ENCODE data around the gene TNFRSF1B.

The TNFRSF1B gene

DNA sequence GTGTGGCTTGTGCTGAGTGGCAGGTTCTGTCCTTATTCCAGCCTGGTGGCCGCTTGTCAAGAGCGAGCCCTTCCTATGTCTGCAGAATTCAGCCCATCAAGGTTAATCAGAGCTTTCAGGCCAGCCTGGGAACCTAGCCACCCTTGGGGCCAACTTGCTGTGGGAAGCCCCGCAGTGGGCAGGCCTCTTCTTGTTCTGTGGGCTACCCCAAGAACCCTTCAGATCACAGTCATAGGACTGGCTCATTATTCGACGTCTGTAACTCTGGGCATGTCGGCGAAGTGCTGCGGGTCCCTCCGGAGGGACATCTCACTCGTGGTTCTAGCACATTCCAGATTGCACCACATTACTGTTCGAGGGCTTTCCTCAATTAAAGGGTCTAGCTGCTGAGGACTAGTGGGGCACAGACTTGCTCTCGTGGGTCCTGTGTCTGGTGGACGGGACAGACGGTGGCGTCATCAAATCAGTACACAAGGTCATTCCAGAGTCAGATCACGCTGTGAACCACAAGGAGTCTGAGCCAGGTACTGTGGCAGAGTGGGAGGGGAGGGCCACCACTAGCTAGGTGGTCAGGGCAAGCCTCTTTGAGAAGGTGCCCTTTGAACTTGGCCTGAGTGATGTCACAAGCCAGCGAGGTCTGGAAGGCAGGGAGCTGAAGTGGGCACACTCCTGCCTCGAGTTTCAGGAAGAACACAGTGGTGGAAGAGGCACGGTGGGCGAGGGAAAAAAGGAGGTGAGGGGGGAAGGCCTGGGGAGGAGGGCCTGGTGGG, 20.3 kb upstream of the TNFRSF1B start:
- in situ Hi-C loops (cut with HindIII; ENCODE audit: low sequenced_read_pairs): no loop called here
- H3K4me3 ChIP-seq (ENCODE audit: low read depth, low read length): no peak overlapping the region
- no peak for TF ChIP-seq CTCF (IDR thresholded peaks at IDR 0.05; ENCODE audit: low read depth, low read length)
- no peak for DNase-seq (ENCODE audit: low read depth, low spot score)

DNA sequence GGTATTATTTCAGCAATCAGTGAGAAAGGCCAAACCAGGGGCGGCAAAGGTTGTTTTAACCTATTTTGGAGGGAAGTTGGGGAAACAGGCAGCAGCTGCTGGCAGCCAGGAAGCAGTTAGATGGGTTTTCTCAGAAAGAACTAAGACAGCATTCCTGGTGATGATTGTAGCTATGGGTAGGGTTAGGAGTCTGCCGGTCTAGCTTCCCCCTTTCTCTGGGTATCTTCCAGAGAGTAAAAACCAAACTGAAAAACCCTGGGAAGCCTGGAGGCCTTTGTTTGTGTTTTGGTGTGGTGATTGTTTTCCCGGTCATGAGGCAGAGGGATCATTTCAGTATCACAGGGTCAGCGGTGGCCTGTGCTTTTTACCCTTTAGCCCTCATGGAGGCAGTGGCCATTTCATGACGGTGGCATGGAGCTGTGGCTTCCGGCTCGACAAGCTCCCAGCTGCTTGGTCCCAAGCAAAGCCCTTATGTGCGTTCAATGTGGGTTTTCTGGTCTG, 19.5 kb upstream of the TNFRSF1B start:
- no peak overlapping the region for H3K4me3 ChIP-seq (ENCODE audit: low read depth, low read length)
- TF ChIP-seq CTCF (IDR thresholded peaks at IDR 0.05; ENCODE audit: low read depth, low read length): no peak
- DNase-seq (ENCODE audit: low read depth, low spot score): no peak
- in situ Hi-C loops (cut with HindIII; ENCODE audit: low sequenced_read_pairs): no loop called here

- no peak for DNase-seq (ENCODE audit: low read depth, low spot score)
- in situ Hi-C loops (cut with HindIII; ENCODE audit: low sequenced_read_pairs): no loop called here
- no peak for TF ChIP-seq CTCF (IDR thresholded peaks at IDR 0.05; ENCODE audit: low read depth, low read length)
- H3K4me3 ChIP-seq (ENCODE audit: low read depth, low read length): no peak overlapping the region
Measured at GRCh38 chr1:12148160-12148957, 18.4 kb upstream of the TNFRSF1B start.

- TF ChIP-seq CTCF (IDR thresholded peaks at IDR 0.05; ENCODE audit: low read depth, low read length): no peak
- no peak for DNase-seq (ENCODE audit: low read depth, low spot score)
- H3K4me3 ChIP-seq (ENCODE audit: low read depth, low read length): no peak overlapping the region
- in situ Hi-C loops (cut with HindIII; ENCODE audit: low sequenced_read_pairs): no loop called here
Measured at GRCh38 chr1:12148958-12149790, 17.6 kb upstream of the TNFRSF1B start.

DNA sequence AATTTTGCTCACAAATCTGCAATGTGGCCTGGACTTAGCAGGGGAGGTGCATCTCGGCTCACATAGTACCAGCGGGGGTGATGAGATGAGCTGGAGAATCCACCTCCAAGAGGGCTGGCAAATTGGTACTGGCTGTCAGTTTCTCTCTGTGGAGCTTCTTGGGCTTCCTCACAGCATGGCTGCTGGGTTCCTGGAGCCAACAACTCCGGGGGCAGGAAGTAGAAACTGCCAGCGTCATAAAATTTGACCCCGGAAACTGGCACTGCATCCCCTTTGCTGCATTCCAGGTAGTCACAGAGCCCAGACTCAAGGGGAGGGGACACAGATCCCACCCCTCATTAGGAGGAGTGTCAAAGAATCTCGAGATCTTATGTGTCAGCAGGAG, 17.0 kb upstream of the TNFRSF1B start:
- no peak for TF ChIP-seq CTCF (IDR thresholded peaks at IDR 0.05; ENCODE audit: low read depth, low read length)
- H3K4me3 ChIP-seq (ENCODE audit: low read depth, low read length): no peak overlapping the region
- DNase-seq (ENCODE audit: low read depth, low spot score): no peak
- in situ Hi-C loops (cut with HindIII; ENCODE audit: low sequenced_read_pairs): no loop called here

All from astrocyte of the spinal cord (primary cell).